Prostate gland (tissue), 2 donors: Measurements from ENCODE around the gene ESPN.

Experiments
- CTCF ChIP-seq, 4 experiments: fragments of 200-600 bp in 2 of 4; fragments of 450-650 bp in 2 of 4; sonication (generic) in 2 of 4; IDR thresholded peaks; 1 replicate in 3 of 4; 2 replicates in 1 of 4; pipeline ENCODE4 v1.5.1; 2016 to 2019; ENCODE audit warnings: antibody characterized with exemption in 4 of 4, mild to moderate bottlenecking in 2 of 4, moderate library complexity in 2 of 4
- POLR2A ChIP-seq: fragments of 450-650 bp; IDR thresholded peaks from one replicate; pipeline ENCODE4 v1.6.1; 2016; ENCODE audit warnings: antibody characterized with exemption, mild to moderate bottlenecking

GRCh38 chr1:6502000-6502891, 77.7 kb downstream of the ESPN start:
- TF ChIP-seq CTCF (IDR thresholded peaks at IDR 0.05), result no peak
- no peak for TF ChIP-seq POLR2A
